Stimulated activated CD4-positive, alpha-beta T cell treated with anti-CD3 and anti-CD28 coated beads, TNF-alpha, amount 100 ng/mL, for 48 hours (primary cell): ENCODE measurements around the gene ETS1.

Experiments
- DNase-seq, 3 donors: peaks; one replicate each; pipeline ENCODE4 v3.0.0-alpha.2; 2020; ENCODE audit warnings: low read depth in 3 of 3

ETS1 gene

GRCh38 chr11:128519338-128519737, 68.0 kb downstream of the ETS1 start:
- no peak for DNase-seq

DNA sequence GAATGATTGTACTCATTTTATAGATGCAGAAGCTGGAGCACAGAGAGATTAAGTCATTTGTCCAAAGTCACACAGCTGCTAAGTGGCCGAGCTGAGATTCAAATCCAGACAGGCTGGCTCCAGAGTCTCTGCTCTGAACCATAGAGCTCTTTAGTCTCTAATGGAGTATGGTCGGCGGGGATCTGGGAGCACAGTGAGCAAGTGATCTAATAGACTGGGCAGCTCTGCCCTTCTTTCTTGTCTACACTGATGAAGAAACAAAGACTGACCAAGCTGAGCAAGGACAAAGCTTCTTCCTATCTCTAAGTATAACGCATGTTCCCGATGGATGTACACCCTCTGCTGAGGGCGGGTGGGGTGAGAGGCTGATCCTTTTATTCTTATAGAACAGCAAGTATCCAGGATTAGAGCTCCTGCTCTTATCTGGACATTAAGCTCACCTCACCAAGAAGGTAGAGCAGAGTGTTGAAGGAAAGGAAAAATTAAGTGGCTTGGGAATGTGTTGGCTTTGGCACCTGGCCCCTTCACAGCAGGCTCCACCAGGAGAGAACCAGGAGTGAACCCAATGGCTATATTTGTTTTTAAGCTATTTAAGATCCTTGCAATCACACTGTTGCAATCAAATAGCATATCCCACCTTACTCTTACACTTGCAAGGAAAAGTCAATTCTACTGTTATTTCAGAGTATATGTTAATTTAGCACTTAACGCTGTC, 68.7 kb downstream of the ETS1 start:
- DNase-seq, result no peak

DNA sequence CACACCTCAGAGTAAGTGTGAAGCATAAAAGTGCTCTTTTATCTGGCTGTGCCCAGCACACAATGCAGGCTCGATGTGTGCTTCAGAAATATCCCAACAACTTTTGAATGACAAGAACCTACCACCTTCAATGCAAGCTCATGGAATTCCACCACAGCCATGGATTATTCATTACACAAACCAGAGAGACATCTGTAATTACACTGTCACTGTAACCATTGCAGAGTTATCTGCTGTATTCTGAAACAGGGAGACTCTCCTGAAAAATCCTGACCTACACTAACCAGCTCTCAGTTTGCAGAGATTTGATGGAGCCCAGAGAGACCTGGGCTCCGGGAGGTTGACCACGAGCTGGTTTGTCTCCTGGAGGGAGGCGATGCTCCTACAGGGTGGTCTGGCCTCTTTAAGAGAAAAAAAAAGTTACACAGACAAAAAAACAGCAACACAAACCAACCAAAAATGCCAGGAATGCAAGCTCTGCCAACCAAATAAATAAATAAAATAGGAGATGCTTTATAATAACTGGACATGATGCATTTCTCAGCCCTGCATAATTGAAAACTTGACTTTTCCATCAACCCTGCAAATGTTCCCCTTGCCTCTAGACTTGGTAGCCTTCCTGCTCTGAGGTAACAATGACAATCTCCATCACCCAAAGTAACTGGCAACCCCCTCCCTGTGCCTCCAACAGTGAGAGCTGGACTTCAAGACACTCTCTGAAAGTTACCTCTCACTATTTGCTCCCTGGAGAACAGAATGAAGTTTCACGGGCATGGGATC, 69.7 kb downstream of the ETS1 start:
- no peak for DNase-seq

DNA sequence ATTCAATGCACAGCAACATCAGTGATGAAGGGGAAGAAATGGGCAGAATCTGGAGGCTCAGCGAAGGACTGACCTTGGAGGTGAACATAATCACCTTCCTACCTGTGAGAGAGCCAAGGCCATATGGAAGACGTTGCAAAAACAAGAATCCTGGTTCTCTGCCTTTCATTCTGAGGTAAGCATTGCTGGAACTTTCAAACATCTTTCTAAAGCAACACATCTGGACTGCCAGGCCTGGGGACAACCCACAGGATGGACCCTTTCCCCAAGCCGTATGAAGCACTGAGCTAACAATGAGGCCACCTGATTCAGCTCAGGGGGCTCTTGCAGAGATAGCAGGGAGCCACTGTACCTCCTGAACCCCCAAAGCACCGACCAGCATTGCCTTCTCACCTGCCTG, 70.5 kb downstream of the ETS1 start:
- no peak for DNase-seq

GRCh38 chr11:128515826-128516778, 71.3 kb downstream of the ETS1 start:
- DNase-seq, result no peak

DNA sequence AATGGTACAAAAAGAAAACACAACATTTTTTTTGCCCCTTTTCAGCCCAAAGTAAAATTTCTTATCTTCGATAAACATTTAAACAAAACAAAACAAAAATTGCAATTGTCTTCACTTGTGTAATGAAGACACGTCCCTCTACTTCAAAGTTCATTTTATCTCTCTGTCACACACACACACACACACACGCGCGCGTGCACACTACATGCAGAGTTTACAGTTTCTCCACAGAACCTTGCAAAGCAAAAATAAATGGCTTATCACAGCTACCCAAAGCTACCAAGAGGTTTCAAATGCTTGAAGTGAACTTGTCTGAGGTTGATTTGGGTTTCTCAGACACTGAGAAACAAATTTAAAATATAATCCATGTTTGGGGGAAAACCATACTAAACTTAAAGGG, 72.3 kb downstream of the ETS1 start:
- DNase-seq, result no peak

GRCh38 chr11:128513915-128514681, 73.3 kb downstream of the ETS1 start:
- no peak for DNase-seq

DNA sequence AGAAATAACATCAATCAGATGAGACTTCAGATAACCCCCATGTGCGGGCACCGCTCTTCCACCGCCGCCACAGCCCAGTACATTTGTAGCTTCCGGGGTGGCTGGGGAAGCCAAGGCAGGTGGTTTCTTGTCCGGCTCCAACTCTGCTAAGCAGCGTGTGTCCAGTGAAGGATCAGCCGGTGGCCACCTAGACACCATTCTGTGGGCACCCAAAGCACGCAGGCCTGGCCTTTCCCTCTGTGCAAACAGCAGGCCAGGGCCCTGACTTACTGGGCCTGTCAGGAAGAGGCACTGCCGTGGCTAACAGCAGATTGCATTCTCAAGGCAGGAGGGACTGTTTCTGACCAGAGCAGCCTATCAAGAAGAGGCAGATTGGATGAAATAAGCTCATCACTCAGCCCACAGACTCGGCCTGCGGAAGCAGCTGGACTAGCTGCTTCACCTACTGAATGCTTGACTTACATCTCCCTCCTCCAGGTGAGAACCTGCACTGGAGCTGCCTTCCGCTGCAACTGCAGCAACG, 74.8 kb downstream of the ETS1 start:
- no peak for DNase-seq

GRCh38 chr11:128511712-128512111, 75.6 kb downstream of the ETS1 start:
- no peak for DNase-seq

DNA sequence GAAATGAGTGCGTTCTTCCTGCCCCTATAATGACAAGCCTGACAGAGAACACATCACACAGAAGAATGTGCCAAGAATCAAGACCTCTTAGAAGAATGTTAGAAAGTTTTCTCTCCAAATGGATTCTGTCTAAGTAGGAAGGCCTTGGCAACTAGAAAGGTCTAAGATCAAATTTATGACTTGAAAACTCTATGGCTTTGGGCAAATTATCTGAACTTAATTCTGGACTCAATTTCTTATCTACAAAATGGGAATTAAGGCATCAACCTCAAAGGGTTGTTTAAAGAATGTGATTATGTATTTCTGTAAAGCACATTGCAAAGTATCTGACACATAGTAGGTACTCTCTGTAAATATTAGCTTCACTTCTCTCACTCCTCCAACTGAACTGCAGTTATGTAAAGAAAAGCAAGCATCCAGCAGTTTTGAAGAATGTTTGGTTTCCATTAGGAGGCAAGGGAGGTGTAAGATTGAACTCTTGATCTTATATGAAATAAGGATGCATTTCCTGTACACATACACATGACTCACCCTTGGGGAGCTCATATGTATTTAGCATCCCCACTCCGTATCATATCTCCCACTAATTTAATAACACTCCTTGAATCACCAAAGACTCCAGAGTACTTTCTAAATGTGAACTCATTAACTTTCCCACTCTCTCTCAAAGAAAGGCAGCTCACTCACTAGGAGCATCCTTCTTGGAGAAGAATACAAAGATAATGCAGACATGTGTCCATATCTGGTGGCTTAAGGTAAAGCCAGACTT, 77.6 kb downstream of the ETS1 start:
- no peak for DNase-seq

DNA sequence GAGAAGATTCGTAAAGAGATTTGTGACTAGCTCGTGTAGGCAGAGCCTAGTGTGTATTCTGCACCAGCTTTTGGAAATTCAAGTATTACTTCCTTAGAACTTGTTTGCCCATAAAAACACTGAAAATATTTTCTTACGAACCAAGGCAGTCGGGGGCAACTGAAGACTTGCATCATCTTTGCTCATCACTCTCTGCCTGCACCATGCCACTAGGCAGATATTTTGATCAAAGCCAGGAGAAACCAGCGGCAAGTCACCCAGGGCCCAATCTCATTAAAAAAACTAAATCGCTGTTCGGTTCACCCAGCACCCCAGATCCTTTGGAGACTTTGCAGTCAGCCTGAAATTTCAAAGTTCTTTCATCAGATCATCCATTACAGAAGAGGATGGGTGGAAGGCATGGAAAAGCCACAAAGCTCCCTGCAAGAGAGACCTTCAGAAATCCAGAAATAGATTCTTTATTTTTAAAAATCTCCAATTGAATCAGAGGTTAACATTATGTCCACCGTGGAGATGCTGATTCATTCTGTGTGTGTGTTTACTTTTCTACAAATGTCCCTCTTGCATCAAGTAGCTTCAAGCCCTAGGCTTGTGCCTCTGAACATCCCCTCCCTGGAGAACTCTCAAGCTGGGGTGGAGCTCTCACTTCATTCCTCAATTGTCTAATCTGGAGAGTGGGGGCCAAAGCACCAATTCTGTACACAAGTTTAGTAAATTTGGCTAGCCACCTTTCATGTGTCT, 78.4 kb downstream of the ETS1 start:
- DNase-seq, result no peak

DNA sequence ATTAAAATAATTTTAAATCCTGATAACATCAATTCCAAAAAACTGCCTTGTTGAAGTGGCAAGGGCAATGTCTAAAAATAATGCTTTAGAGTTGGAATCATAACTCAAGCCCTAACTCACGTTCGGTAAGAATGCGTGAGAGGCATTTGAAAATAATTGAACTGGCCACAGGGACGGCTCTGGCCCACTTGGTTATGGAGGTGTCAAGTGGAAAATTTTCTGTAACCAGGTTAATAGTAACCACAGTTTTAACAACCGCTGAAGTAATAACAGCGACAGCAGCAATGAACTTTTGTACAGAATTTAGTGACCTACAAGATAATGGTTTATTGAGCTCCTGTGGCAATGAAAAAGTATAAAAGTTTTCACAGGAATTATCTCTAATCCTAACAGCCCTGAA, 79.4 kb downstream of the ETS1 start:
- no peak for DNase-seq

- DNase-seq, result no peak
These were observed 80.3 kb downstream of the ETS1 start for GRCh38 chr11:128506999-128507611.

GRCh38 chr11:128506356-128506755, 81.0 kb downstream of the ETS1 start:
- DNase-seq, result no peak

- no peak for DNase-seq
These were observed 81.8 kb downstream of the ETS1 start for GRCh38 chr11:128505449-128506065.

DNA sequence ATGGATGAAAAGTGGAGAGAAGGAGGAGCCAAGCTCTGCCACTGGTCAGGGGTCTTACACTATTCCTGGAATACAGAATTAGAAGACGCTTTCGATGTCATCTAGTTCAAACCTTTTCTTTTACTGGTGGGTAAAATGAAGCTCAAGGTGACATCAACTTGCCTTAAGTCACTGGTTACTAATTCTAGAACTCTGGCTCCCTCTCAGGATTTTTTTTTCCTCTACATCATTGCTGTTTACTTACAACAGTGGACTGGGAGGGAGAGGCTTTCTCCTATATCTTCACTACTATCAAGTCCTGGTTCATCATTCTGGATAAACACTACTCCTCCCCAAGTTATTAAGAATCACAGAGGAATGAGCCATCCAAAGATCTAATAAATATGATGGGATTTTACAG, 82.9 kb downstream of the ETS1 start:
- DNase-seq, result no peak

DNA sequence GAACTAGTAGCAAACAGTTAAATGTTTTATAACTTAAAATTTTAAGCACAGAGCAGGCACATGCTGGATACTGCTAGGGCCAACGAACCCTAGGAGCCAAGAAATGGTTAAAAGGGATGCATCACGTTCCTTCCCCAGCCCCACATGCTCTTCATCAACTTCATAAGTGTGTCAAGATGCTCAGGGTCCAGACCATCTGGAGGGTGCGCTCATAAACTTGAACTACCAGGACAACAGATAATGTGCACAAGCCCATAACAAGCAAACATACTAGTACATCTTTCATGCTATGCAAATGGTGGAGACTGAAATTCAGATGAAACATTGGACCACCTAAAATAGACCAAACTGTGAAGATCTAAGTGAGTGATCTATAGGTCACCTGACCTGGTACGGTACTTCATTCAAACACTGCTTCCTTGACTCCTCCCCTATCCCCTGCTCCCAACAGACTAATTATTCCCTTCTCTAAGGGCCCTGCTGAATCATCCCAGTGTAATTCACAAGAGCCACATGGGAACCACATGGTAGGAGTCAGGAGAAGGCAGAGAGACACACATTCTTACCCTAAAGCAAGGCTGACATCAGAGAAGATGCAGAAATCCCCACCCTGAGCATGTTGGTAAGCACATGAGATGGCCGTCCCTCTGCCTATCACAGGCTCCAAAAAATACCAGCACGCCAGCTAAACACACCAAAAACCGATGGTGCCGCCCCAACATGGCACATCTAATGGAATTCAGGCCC, 83.9 kb downstream of the ETS1 start:
- no peak for DNase-seq

DNA sequence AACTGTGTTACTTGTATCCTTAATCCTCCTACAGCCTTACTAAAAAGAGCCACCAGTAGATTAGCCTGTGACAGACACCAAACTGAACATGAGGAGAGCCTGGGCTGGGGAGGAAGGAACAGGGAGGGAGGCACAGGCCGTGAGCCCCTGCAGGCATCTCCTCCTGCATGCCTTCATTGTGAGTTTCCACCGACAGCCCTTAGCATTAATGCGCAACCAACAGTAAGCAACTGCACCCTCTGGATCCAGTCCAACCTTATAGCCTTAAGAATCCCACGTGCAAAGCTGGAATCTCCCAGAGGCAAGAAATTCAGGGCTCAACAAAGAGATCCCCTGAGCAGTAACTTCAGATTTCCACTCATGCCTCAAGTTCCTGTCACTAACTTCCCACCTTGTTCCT, 84.6 kb downstream of the ETS1 start:
- no peak for DNase-seq
